Parathyroid adenoma (tissue), 2 donors: Measurements from ENCODE around the gene PTPRC.

Experiments
- H2AFZ ChIP-seq: fragments of 300-600 bp; sonication (generic); one replicate; pipeline ENCODE4 v1.7.0; 2017; ENCODE audit warnings: antibody characterized with exemption, mild to moderate bottlenecking
- H3K27ac ChIP-seq: fragments of 300-600 bp; sonication (generic); one replicate; pipeline ENCODE4 v1.7.0; 2017
- H3K27me3 ChIP-seq: fragments of 300-600 bp; sonication (generic); one replicate; pipeline ENCODE4 v1.7.0; 2017; ENCODE audit warnings: low read length; ENCODE audit not compliant: control insufficient read depth, insufficient read depth
- H3K36me3 ChIP-seq: fragments of 300-600 bp; sonication (generic); one replicate; pipeline ENCODE4 v1.7.0; 2017; ENCODE audit warnings: low read length; ENCODE audit not compliant: control insufficient read depth, insufficient read depth
- H3K4me1 ChIP-seq: fragments of 300-600 bp; sonication (generic); one replicate; pipeline ENCODE4 v1.7.0; 2017; ENCODE audit warnings: control low read depth
- H3K4me2 ChIP-seq: fragments of 300-600 bp; sonication (generic); one replicate; pipeline ENCODE4 v1.7.0; 2017; ENCODE audit warnings: low read length
- H3K4me3 ChIP-seq: fragments of 300-600 bp; sonication (generic); one replicate; pipeline ENCODE4 v1.7.0; 2017; ENCODE audit warnings: low read depth, low read length
- H3K79me2 ChIP-seq: fragments of 300-600 bp; sonication (generic); one replicate; pipeline ENCODE4 v1.7.0; 2017; ENCODE audit warnings: control low read depth
- H3K9ac ChIP-seq: fragments of 300-600 bp; sonication (generic); one replicate; pipeline ENCODE4 v1.7.0; 2017; ENCODE audit warnings: mild to moderate bottlenecking
- H3K9me3 ChIP-seq: fragments of 300-600 bp; sonication (generic); one replicate; pipeline ENCODE4 v1.7.0; 2017; ENCODE audit warnings: low read length; ENCODE audit not compliant: control insufficient read depth
- TF ChIP-seq, protein P1 (sequence below): fragments of 300-600 bp; sonication (generic); IDR thresholded peaks from one replicate; pipeline ENCODE4 v1.7.0; 2017; ENCODE audit warnings: antibody characterized with exemption, mild to moderate bottlenecking
- donor health status: primary hyperparathyroidism.

The PTPRC gene

DNA sequence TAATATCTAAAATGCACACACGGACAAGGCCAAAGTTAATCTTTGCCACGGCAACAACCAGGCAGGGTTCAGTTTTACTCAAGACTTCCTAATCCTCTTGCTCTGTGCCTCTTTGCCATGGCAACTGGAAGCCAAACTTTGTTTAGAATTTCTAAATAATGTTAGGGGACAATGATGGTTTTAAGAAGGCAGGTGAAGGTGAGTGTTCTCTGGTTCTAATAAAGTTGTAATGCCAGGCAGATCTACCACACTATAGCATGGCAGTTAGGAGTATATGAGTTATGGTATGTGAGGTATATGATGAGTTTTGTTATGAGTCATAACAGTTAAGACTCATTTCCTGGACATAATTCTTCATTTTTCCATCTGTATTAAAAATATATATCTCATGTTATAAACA, 2.7 kb downstream of the PTPRC start:
- no peak overlapping the region for H3K9ac ChIP-seq
- no peak overlapping the region for H3K4me3 ChIP-seq

DNA sequence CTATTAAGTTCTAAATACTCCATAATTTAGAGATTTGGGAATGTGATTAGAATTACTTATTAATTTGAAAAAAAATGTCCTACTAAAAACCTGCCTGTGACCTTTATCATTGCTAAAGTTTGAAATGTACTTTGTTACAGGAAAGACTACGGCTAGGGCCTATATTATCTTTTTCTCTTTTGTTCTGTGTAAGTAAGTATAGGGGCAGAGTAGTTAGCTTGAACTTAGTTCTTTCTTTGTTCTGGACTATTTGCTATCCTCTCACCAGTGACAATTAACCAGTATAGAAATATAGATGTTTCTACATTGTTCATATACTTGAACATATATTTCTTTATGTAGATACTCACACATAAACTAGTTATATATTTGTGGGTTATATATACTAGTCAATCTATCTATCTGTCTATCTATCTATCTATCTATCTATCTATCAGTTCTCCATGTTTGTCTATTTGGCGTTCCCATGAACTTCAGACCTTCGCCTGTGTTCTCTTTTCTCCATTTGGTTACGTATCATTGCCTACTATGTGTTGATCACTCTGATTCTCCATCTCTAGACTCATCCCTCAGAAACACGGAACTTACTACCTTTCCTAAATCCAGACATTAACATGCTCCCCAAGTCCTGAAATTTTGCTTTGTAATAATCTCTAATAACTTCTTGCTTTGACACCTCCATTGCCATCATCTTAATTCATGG, 3.3 kb downstream of the PTPRC start:
- Histone ChIP-seq H3K27me3 (no peaks in the 10 kb centered on the region), H3K27ac (no peak overlapping the region), H3K9me3 (no peaks in the 10 kb centered on the region), H3K4me1 (no peaks in the 10 kb centered on the region), H3K4me3 (no peak overlapping the region), H3K4me2 (no peak overlapping the region), H2AFZ (no peak overlapping the region), H3K36me3 (no peaks in the 10 kb centered on the region), H3K79me2 (no peaks in the 10 kb centered on the region), H3K9ac (no peak overlapping the region)
- TF ChIP-seq, protein P1, sequence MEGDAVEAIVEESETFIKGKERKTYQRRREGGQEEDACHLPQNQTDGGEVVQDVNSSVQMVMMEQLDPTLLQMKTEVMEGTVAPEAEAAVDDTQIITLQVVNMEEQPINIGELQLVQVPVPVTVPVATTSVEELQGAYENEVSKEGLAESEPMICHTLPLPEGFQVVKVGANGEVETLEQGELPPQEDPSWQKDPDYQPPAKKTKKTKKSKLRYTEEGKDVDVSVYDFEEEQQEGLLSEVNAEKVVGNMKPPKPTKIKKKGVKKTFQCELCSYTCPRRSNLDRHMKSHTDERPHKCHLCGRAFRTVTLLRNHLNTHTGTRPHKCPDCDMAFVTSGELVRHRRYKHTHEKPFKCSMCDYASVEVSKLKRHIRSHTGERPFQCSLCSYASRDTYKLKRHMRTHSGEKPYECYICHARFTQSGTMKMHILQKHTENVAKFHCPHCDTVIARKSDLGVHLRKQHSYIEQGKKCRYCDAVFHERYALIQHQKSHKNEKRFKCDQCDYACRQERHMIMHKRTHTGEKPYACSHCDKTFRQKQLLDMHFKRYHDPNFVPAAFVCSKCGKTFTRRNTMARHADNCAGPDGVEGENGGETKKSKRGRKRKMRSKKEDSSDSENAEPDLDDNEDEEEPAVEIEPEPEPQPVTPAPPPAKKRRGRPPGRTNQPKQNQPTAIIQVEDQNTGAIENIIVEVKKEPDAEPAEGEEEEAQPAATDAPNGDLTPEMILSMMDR = no peak

More for the DNA sequence above, 2.7 kb downstream of the PTPRC start:
- no peaks in the 10 kb centered on the region for H3K27me3 ChIP-seq
- H3K27ac ChIP-seq = no peak overlapping the region
- H3K79me2 ChIP-seq = no peaks in the 10 kb centered on the region
- H3K4me2 ChIP-seq = no peak overlapping the region
- TF ChIP-seq, protein P1 = no peak
- no peak overlapping the region for H2AFZ ChIP-seq
- no peaks in the 10 kb centered on the region for H3K36me3 ChIP-seq
- no peaks in the 10 kb centered on the region for H3K9me3 ChIP-seq
- H3K4me1 ChIP-seq = no peaks in the 10 kb centered on the region

DNA sequence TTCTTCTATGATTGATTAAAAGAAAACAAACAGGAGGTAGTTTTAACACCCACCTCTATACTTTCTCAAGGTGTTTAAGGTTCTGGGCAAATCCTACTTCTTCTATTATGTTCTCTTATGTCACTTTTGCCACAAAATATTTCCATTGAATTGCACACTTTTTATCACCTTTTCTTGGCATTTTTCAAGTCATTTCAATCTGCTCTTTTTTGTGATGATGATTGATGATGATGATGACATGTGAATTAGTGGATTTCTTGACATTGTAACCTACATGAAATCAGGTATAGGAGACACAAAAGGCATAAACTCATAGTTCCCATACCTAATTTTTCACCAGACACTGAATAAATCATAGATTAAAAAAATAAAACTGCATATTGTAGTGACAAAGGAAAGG, 4.1 kb downstream of the PTPRC start:
- Histone ChIP-seq H3K4me3 (no peak overlapping the region), H3K9me3 (no peaks in the 10 kb centered on the region), H3K9ac (no peak overlapping the region), H3K79me2 (no peaks in the 10 kb centered on the region), H3K4me2 (no peak overlapping the region), H3K27ac (no peak overlapping the region), H2AFZ (no peak overlapping the region), H3K36me3 (no peaks in the 10 kb centered on the region), H3K27me3 (no peaks in the 10 kb centered on the region), H3K4me1 (no peaks in the 10 kb centered on the region)
- TF ChIP-seq, protein P1 = no peak

DNA sequence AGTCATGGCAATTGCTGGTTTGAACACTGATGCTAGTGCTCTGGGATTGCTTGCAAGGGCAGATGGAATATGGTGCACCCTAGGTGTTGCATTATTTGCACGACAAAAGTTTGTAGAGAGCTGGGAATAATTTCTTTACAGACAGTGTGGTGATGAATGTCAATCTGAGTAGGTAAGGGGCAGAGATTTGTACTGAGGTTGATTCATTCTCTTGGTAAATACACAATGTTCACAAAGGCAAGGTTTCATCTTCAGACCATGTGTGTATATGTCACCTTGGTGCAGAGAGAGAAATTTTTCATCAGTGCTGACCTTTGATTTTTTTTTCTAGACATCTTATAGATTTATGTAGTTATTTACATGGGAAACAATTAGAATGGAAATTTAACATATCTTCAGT, 5.0 kb downstream of the PTPRC start:
- H3K4me1 ChIP-seq = no peaks in the 10 kb centered on the region
- no peaks in the 10 kb centered on the region for H3K27me3 ChIP-seq
- no peak overlapping the region for H3K4me3 ChIP-seq
- no peaks in the 10 kb centered on the region for H3K79me2 ChIP-seq
- no peak overlapping the region for H2AFZ ChIP-seq
- H3K9ac ChIP-seq = no peak overlapping the region
- H3K4me2 ChIP-seq = no peak overlapping the region
- TF ChIP-seq, protein P1 = no peak
- H3K9me3 ChIP-seq = no peaks in the 10 kb centered on the region
- no peak overlapping the region for H3K27ac ChIP-seq
- no peaks in the 10 kb centered on the region for H3K36me3 ChIP-seq

DNA sequence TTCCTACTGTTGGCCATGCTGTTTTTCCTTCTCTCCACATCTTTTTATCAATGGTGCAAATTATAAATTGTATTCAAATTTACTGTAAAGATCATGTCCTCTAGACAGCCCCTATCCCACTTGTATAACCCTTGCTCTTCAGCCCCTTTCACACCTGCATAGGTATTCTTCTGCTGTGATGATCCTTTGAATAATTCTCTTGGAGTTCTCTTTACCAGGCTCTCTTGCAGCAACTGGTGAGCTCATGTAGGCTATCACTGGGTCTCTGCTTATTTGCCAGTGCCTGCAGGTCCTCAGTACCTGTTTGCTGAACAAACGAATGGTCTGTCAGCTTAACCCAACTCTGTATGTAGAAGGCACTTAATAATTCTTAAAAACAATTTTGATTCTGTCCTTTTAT, 8.2 kb downstream of the PTPRC start:
- Histone ChIP-seq H3K36me3 (no peaks in the 10 kb centered on the region), H3K4me1 (no peaks in the 10 kb centered on the region), H3K4me2 (no peak overlapping the region), H3K27me3 (no peaks in the 10 kb centered on the region), H2AFZ (no peak overlapping the region), H3K9me3 (no peaks in the 10 kb centered on the region), H3K9ac (no peak overlapping the region), H3K4me3 (no peak overlapping the region), H3K27ac (no peak overlapping the region), H3K79me2 (no peaks in the 10 kb centered on the region)
- TF ChIP-seq, protein P1 = no peak
